ENCODE measurements around the gene SIAH3.

The SIAH3 gene

GRCh38 chr13:45860240-45860639 lies 8.7 kb upstream of the SIAH3 start:
- DNase-seq: no peak

DNA sequence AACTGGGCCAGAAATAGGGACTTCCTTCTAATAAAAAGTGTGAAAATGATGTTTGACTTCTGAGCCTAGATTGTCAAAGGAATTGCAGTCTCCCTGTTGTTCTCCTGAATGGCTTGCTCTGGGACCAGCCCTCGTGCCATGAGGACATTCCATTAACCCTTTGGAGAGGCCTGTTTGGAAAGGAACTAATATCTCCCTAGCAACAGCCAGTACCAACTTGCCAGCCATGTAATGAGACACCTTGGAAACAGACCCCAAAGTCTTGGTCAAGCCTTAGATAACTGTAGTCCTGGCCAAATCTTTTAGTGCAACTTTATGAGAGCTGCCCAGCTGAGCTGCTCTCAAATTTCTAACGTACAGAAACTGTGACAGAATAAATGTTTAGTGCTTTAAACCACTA lies 8.2 kb upstream of the SIAH3 start:
- no peak for DNase-seq

DNA sequence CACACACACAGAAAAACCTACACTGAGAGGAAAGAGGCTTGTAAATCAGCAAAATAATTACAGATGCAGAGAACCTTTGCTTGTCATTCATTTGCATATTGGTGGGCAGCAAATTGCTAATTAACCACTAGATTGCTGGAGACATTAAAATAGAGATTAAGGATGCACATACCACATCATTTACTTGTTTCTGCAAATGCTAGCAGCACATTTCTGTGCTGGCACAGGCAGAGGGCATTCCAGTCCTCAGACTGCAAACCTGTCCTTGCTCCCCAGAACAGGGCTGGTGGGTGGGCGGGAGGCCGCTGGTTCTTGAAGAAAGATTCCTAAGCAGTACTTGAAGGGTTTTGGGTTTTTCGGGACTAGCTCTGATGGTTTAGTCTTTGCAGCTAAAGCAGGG lies 941 bp upstream of the SIAH3 start:
- DNase-seq: no peak

- DNase-seq: no peak
These were observed 403 bp upstream of the SIAH3 start for GRCh38 chr13:45851956-45852355.

DNA sequence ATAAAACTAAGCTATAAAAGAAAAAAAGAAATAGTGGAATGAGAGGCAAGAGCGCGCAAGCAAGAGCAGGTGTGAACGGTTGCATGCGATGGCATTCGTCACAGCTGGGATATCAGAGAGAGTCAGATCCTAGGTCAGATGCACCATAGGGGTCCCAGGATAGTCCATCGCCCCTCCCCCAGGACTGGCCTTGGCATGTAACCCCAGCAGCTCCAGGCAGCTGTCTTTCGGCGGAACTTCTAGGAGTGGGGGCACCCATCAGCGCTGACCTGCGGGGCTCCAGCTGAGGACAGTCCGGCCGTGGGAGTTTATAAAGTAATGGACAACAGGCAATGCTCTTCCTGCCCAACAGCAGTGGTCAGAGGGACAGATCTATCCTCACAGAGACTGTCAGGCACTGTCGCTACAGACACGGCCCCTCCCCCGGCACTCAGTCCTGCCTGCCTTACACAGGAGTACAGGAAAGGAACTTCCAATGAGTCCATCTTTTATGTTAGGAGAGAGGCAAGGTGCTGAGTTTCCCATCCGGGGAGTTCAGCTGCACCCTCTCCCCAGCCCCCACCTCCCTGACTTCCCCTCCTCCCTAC lies 1.4 kb downstream of the SIAH3 start:
- DNase-seq: peak; percentile 69

DNA sequence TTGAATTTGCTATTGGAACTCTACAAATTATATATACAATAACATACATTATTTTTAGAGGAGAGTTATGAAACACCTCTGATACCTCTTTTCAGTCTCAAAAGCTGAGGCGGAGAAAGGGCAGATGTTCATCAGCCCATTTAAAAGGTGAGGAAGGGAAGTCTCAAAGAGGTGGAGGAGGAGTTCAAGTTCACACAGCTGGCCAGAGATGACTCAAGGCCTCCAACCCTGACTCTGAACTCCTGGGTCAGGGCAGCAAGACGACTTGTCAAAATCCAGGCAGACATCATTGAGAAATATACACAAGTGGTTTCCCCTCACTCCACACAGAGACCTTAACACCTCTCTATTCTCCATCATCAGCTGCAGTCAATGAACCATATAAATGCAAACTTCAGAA lies 2.1 kb downstream of the SIAH3 start:
- no peak for DNase-seq

- DNase-seq: no peak
These were observed 3.9 kb downstream of the SIAH3 start for GRCh38 chr13:45847554-45848224.

GRCh38 chr13:45846681-45847080 lies 4.9 kb downstream of the SIAH3 start:
- DNase-seq: no peak

GRCh38 chr13:45838171-45838745 lies 13.3 kb downstream of the SIAH3 start:
- DNase-seq: no peak

GRCh38 chr13:45837111-45837510 lies 14.4 kb downstream of the SIAH3 start:
- DNase-seq: no peak

- no peak for DNase-seq
These were observed 17.1 kb downstream of the SIAH3 start for GRCh38 chr13:45834411-45834994.

DNA sequence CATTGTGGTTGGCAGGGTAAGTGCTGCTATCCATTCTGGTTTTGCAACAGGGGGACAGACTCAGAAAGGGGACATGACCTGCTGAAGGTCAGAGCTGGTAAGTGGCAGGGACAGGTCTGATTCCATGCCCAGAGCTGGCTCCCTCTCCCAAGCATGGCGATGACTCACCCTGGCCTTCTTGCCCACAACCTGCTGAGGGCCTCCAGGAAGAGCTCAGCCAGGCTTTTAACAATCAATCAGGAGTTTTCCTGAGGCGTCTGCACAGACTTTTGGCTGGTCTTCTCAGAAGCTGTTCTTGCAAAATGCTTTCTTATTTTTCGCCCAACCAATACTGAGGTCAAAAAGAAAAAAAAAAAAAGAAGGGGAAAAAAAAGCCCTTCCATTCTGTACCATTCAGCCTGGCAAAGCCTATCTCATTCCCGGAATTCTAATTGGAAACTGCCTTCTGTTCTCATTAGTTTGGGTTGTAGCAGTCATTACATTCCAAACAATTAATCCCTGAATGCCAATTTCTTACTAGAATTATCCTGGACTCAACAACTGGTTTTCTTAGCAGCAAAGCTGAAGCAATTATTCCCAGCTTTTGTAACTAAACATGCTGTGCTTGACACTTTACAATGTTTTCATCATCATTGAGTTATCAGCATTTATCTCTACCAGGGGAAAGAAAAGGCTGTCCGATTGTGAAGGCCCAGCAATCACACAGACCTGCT lies 17.7 kb downstream of the SIAH3 start:
- DNase-seq: peak; percentile 84

DNA sequence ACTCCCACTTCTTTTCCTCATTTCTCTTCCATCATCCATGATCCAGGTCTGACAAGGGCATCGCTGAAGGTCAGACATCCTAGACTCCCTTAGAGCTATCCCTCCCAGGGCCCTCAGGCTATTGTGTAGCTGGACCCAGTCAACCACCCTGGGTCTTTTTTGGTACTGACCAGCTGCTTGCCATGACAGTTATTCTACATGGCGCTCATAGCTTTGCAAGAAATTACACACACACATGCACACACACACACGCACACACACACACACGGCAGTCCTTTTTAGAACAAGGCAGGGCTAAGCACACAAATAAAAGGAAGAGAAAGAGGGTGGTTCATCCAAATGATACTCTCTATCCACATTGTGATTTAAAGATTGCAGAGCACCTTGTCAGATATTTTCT lies 18.3 kb downstream of the SIAH3 start:
- DNase-seq: no peak

DNA sequence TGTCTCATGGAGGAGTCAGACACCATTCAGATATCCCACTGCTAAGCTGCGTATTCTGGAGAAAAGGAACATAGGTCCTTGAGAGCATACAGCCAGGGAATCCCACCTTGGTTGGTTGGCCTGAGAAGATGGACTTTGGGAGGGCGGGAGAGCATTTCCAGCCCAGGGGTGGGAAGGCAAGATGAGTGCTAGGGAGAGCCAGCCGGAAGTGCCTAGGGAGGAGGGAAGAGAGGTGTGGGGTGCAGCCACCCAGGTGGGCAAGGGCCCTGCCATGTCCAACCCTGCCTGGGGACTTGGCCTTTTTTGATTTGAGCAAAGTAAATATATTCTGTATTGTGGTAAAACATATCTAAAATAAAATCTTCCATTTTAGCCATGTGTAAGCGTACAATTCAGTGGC lies 19.7 kb downstream of the SIAH3 start:
- DNase-seq: no peak

DNA sequence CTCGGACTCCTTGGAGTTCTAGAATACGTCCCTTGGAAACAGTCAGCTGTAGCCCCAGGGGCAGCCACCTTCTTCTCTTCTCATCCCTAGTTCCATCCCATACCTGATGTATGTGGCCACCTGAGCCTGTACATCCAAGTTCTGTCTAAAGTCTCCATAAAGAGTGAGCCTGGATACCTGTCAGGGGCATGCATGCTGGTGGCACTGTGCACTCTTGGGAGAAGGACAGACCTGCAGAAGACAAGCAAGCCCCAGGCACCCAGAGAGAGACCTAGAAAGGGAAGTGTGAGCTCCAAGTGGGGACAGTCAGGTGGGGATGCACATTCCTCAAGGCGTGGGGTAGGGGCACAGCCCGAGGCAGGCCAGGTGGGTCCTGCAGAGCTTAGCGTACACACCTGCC lies 21.4 kb downstream of the SIAH3 start:
- DNase-seq: no peak

DNA sequence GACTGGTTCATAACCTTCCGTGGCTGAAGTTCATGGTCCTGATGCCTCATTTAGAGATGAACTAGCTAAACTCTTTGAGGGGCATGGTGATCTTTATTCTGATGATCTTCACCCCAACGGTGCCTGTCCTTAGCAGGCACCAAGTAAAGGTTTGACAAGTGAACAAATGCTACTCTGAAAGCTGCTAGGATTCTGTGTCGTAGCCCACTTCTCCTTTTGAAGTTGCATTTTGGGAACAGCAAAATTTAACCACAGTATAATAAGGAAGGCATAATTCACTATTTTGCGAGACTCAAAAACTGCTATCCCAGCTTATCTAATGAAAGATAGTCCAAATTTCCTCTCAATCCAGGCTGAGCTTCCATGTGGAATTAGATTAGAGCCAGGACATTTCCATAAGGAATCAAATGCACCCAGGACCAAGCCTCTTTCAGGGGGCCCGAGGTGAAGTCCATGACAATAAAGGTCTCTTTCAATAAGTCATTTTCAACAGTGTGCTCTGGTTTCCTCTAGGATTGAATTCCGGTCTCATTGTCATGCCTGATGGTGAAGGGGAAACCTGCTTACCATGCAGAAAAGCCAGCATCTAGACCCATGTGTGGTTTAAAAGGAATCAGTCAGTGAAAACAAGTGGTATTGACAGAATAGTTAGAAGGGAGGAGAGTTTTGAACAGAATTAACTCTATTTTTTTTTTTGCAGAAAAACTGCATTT lies 23.1 kb downstream of the SIAH3 start:
- no peak for DNase-seq

- no peak for DNase-seq
These were observed 24.2 kb downstream of the SIAH3 start for GRCh38 chr13:45827318-45827717.

GRCh38 chr13:45826731-45827130 lies 24.8 kb downstream of the SIAH3 start:
- no peak for DNase-seq

DNA sequence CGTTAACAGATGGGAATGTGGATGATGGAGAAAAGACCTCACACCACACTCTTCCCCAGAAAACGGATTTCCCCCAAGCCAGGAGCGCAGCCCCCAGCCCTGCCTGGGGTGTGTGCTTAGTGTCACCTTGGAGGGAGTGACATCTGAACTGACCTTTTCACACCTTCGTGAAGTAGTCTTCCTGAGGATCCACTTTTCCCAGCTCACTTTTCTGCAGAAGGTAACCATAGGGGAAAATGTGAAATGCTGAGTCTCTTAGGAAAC lies 26.2 kb downstream of the SIAH3 start:
- DNase-seq: no peak

DNA sequence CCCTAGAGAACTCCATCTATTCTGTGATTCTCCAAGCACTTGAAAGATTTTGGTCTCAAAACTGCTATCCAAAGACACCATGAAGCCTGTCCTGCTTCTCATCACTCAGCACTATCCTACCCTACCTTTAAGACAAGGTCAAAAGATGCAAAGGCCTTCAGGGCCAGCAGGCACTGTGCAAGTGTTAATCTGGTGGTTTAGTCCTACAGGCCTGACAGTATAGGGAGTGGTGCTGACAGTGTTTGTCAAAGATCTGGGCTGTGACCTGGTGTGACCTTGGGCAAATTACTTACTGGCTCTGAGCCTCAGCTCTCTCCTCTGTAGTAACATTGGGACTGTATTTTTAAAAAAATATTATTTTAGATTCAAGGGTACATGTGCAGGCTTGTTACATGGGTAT lies 28.0 kb downstream of the SIAH3 start:
- no peak for DNase-seq

DNA sequence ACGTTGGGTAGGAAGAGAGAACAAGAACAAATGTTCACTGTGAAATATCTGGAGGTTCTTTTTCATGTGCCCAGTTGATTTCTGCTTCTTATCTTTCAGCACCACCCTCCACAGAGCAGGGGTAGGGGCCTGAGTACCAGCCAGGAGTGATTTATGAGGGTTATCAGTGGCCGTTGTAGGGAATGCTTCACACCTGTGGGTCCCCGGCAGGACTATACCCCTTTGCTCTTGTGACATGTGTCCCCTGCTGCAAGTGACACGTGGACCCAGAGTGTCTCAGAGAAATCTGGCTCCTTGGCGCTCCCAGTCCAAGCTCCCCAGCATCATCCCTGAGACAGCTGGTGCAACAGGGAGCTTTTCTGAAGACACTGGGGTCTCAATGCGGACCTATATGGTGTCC lies 29.7 kb downstream of the SIAH3 start:
- DNase-seq: no peak

- no peak for DNase-seq
These were observed 31.3 kb downstream of the SIAH3 start for GRCh38 chr13:45820106-45820838.

DNA sequence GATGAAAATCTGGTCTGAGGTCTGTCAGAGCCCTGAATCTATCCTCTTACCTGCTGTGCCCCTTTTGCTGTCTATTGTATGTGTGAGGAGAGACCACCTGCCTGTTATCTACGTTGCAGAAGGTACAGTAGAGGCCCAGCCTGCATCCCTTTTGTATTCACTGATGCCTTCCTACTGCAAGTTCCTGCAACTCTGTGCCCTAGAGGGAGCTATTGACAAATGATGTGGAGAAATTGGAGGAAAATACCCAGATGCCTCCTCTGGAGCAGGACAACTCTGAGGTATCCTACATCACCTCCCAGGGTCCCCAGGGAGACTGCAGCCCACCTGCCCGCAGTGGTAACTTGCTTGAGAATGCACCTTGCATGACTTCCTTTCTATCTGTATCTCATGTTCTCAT lies 33.7 kb downstream of the SIAH3 start:
- no peak for DNase-seq

Measured in islet precursor cell (in vitro differentiated cells).